HG03469 (cell line): ENCODE results near the gene CALML6.
"Not testable (repeated sequence)": the region's sequence is repeated elsewhere in the genome, so short reads cannot be mapped to it uniquely, and the experiment has no call there.

Experiments
- ATAC-seq: cut with Tn5 transposase; IDR thresholded peaks from one replicate; pipeline ENCODE4 v1.9.1; 2021; ENCODE audit warnings: mild to moderate bottlenecking, moderate library complexity, moderate number of reproducible peaks; ENCODE audit not compliant: unreplicated experiment

CALML6 gene

DNA sequence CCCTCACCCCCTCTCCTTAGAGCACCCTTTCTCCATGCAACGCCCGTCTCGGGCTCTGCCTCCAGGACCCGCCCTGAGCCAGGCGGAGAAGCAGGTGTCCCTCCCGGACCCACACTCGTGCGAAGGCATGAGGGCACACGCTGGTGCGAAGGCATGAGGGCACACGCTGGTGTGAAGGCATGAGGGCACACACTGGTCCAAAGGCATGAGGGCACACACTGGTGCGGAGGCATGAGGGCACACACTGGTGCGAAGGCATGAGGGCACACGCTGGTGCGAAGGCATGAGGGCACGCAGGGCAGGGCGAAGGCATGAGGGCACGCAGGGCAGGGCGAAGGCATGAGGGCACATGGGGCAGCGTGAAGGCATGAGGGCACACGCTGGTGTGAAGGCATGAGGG lies 9.8 kb downstream of the CALML6 start:
- ATAC-seq, result no peak

DNA sequence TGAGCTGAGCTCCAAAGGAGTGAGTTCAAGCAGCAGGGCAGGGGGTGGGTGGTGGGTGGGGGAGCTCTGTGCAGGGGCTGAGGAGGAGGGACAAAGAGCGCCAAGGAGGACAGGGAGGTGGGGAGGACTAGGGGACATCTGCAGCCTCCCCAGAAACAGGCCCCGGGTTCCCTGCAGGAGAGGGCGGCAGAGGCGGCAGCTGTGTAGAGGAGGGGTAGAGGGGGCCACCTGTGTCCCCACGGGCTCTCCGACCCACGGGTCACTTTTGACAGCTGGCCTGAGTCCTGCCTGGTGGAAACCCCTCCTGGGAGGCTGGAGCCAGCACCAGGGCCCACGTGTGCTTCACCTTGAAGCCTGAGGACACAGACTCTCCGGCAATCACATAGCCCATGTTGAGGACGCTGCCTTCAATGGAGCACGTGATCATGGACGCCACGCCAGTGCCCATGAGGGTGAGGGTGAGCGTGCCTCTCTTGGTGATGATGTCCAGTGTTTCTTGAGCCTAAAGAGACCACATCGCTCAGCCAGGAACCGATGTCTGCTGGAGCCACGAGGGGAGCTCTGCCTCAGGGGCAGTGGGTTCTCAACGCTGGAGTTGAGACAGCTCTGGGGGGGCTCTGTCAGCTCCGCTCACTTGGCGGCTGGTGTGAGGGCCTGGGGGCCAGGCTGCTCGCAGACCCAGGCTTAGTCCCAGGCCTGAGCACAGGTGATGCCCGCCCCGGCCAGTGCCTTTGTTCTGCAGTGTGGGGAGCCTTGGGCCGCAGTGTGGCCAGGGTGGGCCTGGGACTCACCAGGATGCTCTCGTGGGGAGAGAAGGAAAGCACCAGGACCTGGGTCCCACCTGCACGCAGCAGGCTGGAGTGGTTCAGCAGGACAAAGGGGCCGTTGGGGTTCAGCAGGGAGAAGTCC lies 10.6 kb downstream of the CALML6 start:
- no peak for ATAC-seq

DNA sequence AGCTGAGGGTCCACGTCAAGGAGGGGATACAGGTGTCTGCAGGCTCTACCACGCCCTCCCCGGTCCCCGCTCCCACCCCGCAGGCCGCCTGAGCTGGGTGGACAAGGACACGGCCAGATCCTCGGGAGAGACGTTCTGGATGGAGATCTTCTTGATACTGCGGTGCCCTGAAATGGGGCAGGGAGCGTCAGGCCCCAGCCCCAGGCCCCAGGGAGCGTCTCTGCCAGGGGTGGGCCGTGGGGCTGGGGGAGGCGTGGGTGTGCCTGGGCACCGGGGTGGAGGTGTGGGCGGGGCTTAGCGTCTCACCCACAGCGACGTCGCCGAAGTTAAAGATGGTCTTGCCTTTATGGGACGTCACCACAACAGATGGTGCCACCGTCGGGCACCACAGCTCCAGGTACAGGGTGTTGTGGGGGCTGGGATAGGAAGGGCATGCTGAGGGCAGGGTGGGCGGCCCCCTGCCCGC lies 11.3 kb downstream of the CALML6 start:
- no peak for ATAC-seq

DNA sequence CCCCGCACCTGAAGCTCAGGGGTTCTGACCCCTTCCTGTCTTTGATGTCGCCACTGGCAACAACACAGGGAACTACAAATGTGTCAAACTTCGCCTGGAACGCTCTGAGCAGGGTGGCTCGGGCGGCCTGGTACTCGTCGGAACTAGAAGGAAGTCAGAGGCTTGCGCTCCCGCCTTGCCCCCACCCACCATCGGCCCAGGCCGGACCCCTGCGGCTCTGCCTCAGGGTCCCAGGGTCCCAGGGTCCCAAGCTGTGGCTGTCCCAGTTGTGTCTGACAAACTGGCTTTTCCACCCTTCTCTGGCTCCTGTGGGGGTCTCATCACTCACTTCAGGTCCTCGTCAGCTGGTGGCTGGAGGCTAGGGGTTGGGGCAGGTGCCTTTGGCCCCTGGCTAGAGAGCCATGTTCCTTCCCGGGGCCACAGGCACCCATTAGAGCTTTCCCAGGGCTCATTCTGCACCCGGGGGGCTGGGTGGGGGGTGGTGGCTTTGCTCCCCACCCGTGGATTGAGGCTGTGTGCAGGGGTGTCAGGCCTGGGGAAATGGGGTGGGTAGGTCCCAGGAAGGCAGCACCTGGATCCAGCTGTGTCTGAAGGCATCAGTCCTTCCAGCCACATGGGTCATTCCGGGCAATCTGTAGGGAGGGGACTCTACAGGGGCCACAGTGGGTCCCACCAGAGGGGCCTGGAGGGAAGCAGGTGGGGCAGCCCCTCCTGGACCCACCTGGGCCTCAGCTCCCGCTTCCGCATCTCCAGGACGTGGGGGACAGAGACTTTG lies 12.0 kb downstream of the CALML6 start:
- ATAC-seq, result no peak

DNA sequence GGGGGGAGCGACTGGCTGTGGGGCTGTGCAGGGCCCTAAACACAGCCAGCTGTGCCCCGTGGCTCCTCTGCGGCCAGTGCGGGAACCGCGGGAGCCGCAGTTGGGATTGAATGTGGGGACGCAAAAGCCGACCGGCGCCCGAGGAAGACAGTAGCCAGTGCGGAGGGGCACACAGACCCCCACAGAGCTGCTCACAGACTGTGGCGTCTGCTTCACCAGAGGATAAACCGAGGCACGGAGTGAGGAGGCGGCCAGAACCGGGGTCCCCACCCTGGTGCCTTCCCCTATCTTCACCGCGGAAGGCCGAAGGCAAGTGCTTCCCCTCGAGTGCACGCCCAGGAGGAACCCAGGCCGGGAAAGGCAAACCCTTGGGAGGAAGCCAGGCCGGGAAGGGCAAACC lies 12.7 kb downstream of the CALML6 start:
- no peak for ATAC-seq

DNA sequence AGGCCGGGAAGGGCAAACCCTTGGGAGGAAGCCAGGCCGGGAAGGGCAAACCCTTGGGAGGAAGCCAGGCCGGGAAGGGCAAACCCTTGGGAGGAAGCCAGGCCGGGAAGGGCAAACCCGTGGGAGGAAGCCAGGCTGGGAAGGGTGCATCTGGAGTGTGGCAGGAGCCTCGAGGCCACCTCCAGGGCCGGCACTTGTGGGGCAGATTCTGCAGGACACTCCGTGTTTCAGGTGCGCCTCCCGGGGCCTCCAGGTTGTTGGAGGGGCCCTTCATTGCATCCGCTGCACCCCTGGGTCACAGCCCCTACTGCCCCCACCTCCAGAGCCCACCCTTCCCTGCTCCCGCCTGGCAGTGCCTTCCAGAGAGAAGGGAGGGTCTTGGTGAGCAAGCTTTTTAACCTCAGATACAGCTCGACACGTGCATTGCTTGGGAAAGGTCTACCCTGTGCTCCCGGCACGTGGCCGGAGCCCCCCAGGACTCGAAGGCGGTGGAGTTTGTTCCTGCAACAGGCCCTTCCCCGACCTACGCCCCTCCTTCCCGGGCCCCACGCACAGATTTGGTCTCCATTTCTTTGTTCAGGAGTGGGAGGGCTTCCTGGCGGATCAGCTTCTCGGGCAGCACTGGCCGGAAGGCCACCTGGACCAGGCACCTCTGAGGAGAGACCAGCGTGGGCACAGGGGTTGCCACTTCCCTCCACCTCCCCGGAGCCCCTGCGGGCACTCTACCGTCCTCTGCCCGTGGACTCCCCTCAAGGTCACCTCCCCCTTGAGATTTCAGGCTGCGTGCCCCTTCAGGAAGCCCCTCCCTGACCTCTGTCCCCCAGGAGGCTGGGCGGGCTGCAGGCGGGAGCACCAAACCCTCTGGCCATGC lies 13.4 kb downstream of the CALML6 start:
- no peak for ATAC-seq

DNA sequence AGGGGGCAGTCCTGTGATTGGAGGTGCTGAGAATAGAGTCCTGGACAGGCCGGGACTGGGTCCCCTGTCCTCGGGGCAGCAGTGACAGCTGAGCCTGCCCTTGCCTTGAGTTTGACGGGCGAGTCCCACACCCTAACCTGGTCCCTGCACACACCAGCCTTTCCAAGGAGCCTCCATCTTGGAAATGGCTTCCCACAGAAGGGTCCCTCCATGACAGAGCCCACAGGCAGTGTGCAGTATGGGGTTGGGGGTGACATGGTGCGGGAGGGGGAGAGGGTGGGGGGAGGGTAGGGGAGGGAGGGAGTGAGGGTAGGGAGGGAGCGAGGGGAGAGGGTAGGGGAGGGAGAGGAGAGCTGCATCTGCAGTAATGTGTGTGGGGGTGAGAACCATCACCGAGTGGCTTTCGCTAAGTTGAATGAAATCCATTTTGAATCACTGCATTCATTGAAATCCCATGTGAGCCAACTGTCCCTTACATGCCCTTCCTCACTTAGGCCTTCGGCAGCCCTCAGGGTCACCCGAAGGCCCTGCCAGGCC lies 14.1 kb downstream of the CALML6 start:
- no peak for ATAC-seq

DNA sequence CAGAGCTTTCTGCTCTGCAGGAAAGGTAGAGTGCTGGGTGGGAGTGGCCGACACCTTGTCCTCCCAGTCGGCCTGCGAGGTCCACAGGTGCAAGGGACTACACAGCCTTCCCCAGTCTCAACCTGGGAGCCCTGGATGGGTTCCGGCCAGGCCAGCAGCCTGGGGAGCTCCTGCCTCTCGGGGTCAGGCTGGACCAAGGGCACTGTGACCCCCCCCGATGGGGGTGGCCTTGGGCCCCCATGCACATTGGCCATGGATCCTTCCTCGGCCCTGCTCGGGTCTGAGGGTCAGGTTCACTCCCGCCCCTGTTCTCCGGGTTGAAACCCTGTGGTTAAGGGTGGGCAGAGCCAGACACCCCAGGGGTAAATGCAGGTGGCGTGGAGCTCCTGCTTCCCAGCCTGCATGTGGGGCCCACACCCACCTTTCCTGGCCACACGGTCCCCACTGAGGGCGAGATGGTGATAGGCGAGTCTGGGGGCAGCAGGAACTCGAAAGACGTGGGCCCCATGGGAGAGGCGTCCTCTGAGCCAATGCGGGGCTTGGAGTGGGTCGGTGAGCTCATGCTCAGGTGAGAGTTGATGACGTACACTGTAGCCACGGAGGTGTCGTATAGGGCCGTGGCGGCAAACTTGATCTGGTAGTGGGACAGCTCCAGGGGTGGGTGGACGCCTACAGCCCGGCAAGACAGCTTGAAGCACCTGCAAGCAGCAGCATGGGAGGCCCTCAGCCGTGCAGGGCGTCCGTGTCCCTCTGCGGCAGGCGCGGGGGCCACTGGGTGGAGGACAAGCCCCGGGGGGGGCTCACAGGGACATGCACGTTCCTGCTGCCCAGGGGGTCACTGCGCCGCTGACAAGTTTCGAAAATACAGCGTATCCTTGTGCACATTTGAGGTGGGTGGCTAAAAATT lies 14.8 kb downstream of the CALML6 start:
- ATAC-seq, result no peak

DNA sequence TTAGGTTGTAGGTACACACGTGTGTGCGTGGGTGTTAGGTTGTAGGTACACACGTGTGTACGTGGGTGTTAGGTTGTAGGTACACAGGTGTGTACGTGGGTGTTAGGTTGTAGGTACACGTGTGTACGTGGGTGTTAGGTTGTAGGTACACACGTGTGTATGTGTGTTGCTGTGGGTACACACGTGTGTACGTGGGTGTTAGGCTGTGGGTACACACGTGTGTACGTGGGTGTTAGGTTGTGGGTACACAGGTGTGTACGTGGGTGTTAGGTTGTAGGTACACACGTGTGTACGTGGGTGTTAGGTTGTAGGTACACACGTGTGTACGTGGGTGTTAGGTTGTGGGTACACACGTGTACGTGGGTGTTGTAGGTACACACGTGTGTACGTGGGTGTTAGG lies 19.8 kb downstream of the CALML6 start:
- ATAC-seq, result not testable (repeated sequence)

DNA sequence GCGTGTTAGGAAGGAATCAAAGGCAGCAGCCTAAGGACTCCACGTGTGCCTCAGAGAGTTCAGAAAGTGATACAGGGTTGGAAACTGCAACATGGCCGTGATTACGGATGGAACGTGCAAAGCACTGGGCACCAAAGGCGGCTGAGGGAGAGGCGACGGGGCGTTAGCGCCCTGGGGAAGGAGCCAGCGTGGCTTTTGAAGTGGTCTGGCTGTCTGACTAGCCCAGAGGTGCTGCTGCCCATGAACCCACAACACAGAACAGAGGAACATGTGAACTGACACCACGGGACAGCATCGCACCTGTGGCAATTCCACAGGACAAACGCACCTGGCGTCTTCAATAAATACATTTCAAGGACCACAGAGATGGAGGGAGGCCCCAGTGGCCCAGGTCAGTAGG lies 22.0 kb downstream of the CALML6 start:
- no peak for ATAC-seq

DNA sequence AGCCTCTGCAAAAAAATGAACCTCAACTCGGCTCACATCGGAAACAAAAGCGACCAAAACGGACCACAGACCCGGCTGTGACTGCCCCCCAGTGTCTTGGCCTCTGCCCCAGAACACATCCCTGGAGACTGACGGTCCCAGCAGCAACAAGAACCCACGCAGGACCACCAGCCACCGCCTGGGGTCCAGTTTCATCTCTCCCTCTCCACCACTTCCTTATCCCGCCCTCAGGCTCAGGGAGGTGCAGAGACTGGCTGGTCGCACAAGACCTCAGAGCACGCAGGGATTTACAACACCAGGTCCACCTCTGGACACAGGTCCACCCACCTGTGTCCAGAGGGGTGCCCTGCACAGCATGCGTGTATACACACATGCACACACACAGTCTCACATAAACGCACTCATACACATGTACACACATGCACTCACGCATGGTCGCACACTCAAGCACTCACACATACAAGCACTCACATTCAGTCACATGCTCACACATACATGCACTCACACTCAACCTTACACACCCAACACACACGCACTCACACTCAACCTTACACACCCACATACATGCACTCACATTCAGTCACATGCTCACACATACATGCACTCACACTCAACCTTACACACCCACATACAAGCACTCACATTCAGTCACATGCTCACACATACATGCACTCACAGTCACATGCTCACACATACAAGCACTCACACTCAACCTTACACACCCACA lies 22.7 kb downstream of the CALML6 start:
- ATAC-seq, result no peak

DNA sequence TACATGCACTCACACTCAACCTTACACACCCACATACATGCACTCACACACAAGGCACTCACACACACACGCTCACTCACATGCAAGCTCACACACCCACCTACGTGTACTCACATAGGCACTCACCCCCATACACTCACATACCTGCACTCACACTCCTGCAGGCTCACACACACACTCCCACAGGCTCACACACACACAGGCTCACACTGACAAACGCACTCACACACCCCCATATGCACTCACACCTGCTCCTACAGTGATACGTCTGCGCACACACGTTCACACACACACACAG lies 23.2 kb downstream of the CALML6 start:
- no peak for ATAC-seq

DNA sequence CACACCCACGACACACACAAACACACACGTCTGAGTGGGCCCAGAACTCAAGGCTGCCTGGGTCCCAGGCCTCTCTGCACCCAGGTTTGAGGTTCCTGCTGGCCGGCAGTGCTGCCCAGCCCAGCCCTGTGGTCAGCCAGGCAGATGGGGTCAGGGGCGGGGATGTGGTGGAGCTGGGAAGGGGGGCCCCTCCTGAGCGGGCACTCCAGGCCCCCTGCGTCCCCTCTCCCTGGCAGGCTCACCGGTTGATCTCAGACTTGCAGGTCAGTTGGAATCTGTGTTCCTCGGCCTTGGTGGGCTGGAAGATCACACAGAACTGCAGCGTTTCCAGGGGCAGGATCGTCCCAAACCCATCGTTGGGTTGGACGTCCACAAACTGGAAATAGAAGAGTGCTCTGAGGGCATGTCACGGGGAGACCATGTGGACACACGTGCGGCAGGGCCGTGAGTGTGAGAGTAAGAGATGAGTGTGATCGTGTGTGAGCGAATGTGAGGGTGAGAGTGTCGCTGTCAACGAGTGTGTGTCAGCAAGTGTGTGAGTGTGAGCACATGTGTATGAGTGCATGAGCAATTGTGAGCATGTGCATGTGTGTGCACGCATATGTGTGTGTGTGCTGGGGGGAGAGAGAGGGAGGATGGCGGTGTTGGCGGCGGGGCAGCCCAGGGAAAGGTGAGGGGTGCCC lies 23.7 kb downstream of the CALML6 start:
- ATAC-seq, result no peak

DNA sequence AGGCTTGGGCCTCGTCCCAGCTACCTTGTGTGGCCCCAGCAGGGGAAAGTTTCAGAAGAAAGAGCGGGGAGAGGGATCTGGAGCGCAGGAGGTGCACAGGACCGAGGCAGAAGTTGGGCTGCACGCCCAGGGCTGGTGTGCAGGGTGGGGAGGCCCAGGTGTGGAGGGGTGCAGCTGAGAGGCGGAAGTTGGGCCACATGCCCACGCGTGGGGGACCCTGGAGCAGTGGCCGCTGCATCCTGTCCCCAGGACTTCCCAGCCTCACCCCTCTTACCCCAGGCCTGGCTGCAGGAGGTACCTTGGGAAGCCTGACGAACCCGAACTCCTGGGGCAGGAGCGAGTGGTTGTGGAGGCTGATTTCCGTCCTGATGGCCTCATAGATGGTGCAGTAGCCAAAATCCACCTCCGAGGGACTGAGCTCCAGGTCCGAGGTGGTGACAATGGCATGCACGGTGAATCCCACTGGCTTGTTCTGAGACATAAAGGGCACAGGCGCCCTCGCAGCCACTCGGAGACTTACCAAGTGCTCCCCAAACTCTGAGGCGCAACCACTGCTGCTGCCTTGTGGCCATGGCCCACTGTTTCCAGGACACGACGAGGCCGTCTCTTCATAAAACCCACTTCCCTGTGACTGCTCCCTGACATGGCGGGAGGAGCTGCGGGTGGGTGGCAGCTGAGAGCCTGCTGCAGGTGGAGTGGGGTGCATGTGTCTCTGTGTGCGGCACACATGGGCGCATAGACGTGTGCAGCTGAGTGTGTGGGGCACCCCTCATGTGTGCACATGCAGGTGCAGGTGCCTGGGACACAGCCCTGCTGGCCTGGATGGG lies 24.4 kb downstream of the CALML6 start:
- ATAC-seq, result no peak

DNA sequence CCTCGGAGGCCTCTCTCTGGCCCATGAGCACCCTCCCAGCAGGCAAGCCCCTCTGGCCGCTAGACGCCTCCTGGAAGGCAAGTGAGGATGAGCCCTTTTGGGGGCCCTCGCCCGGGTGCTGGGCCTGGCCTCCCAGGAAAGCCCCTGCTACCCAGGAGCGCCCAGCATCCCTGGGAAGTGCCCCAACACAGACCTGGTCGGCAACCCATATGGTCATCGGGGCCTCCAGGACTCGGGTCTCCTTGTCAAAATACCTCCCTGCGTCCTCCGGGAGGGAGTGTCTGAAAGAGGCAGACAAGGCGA lies 25.0 kb downstream of the CALML6 start:
- no peak for ATAC-seq

DNA sequence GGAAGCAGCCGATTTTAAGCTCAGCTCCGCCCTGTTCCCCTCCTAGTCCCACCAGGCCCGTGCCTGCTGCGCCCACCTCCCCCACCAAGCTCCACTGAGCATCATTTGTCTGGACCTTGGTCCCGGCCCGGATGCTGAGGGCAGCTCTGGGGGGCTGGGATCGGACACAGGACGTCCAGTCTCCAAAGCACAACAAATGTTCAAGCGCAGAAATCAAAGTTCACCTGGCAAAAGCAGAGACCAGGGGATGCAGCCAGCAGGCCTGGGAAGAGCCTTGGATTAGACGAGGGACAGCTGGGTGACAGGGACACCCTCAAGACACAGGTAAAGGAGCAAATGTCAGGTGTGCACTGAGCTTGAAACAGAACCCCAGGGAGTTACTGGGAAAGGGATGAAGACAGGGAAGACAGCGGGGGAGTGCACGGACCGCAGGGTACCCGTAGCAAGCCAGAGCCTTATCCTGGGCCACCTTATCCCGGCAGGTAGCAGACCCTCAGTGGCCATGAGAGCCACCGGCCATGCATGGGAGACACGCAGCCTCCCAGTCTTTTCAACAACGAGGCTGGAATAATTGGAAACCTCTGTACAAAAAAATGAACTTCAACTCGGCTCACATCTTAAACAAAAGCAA lies 26.3 kb downstream of the CALML6 start:
- no peak for ATAC-seq

DNA sequence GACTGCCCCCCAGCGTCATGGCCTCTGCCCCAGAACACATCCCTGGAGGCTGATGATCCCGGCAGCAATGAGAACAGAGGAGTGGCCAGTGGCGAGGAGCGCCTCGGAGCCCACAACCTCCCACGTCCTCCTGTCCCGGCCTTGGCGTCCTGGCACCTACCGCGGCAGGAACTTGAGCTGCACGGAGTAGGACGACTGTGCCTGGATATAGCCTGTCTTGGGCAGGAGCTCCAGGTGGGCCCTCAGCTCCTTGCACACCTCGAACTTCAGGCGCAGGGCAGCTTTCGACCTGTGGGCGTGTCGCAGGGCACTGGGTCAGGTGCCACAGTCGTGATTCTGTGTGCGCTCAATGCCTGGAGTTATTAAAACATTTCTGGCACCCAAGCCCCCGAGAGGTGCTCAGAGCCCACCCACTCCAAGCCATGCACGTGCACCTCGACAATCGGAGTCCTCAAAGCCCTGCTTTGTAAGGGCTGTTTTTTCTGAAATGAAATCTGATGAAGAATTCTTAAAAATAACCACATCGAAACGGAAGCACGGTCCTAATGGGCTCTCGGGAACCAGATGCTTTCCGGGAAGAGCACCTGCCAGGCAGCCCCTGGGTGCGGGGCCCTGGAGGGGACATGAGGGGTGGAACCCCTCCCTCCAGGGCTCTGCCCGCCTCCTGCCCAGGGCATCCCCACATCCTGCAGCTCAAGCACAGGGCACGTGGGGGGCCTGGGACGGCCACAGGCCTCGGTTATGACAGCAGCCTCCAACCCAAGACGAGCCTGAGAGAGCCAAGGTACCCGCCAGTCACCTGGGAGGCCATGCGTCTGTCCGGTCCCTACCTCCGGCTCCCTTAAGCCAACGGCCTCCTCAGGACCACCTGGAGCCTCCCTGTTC lies 27.1 kb downstream of the CALML6 start:
- no peak for ATAC-seq
